ENCODE measurements around the gene TNC.

TNC gene

DNA sequence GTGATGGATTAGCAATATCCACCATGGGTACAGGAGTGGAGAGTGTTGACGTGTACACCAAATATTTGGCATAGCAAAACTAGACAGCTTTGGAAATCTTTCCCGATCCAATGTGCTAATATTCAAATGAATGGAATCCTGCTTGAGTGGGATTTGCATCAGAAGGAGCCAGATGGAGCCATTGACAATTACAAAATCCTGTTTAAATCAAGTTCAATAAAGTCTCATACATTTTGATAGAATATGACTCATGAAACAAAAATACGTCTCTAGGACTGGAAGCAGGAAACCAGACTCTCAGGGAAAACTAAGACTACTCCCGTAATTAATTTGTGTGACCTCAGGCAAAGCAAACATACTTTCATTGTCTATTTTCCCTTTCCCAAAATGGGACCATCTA, 13.0 kb downstream of the TNC start:
- DNase-seq (ENCODE audit: insufficient read length, low spot score) (no peak), FAIRE-seq (no peak)
- TF ChIP-seq, protein P1, sequence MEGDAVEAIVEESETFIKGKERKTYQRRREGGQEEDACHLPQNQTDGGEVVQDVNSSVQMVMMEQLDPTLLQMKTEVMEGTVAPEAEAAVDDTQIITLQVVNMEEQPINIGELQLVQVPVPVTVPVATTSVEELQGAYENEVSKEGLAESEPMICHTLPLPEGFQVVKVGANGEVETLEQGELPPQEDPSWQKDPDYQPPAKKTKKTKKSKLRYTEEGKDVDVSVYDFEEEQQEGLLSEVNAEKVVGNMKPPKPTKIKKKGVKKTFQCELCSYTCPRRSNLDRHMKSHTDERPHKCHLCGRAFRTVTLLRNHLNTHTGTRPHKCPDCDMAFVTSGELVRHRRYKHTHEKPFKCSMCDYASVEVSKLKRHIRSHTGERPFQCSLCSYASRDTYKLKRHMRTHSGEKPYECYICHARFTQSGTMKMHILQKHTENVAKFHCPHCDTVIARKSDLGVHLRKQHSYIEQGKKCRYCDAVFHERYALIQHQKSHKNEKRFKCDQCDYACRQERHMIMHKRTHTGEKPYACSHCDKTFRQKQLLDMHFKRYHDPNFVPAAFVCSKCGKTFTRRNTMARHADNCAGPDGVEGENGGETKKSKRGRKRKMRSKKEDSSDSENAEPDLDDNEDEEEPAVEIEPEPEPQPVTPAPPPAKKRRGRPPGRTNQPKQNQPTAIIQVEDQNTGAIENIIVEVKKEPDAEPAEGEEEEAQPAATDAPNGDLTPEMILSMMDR (IDR thresholded peaks at IDR 0.05; ENCODE audit: insufficient read depth, missing control alignments), result no peak

- TF ChIP-seq, protein P1 (IDR thresholded peaks at IDR 0.05; ENCODE audit: insufficient read depth, missing control alignments), result no peak
- DNase-seq (ENCODE audit: insufficient read length, low spot score), result no peak
- no peak for FAIRE-seq
Observed at GRCh38 chr9:115103746-115104477, 14.0 kb downstream of the TNC start.

- no peak for FAIRE-seq
- DNase-seq (ENCODE audit: insufficient read length, low spot score), result no peak
- TF ChIP-seq, protein P1 (IDR thresholded peaks at IDR 0.05; ENCODE audit: insufficient read depth, missing control alignments), result no peak
Observed at GRCh38 chr9:115099901-115100300, 18.1 kb downstream of the TNC start.

DNA sequence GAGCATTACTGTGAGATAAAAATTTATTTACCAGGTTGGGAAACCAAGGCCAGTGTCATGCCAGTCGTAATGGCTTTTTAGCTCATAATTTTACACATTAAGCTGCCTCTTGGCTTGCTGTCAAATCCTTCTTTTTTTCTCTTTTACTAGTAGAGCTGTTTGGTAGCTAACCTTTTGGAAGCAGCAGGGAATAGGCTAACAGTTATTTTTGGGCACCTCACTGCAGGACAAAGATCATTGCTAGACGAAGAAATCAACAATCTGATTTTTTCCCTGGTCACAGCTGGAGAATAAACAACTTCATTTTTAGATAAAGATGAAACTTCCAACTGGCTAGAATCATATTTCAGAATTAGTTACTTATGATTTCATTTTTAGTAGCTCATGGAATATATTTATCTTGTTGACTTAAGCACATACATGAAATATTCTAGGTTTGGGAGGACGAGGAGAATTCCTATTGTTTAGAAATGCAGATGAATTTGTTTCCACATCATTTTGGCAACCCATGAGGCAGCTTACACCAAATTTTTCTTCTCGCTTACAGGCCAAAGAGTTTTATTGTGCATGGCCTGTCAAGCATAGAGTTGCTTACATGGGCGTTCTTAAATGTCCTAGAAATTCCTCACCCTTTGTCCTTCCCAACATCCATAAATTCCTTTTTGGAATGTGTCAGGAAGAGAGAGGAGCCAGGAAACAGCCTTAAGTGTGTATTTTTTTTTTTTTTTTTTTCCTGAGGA, 19.6 kb downstream of the TNC start:
- DNase-seq (ENCODE audit: insufficient read length, low spot score) (no peak), FAIRE-seq (no peak)
- TF ChIP-seq, protein P1 (IDR thresholded peaks at IDR 0.05; ENCODE audit: insufficient read depth, missing control alignments), result no peak

GRCh38 chr9:115093520-115093919, 24.4 kb downstream of the TNC start:
- DNase-seq (ENCODE audit: insufficient read length, low spot score) (no peak), FAIRE-seq (no peak)
- TF ChIP-seq, protein P1 (IDR thresholded peaks at IDR 0.05; ENCODE audit: insufficient read depth, missing control alignments), result no peak

GRCh38 chr9:115090486-115090885, 27.5 kb downstream of the TNC start:
- no peak for DNase-seq (ENCODE audit: insufficient read length, low spot score)
- FAIRE-seq, result no peak
- TF ChIP-seq, protein P1 (IDR thresholded peaks at IDR 0.05; ENCODE audit: insufficient read depth, missing control alignments), result no peak

DNA sequence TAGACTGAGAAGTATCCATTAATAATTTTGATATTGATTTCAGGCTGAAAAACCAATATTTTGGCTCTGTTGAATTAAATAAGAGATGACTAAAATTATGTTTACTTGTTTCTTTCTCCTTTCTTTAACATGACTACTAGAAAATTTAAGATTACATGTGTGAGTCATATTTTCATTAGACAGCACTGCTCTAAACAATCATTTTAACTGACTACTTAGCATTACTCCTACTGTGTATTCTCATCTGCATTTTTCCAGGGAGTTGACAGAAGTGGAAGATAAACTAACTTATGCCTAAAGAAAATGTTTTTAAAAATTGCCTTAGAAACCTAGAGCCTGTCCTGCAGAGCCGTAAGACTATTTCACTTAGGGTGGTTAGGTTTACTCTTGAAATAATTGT, 29.1 kb downstream of the TNC start:
- FAIRE-seq (no peak), DNase-seq (ENCODE audit: insufficient read length, low spot score) (no peak)
- TF ChIP-seq, protein P1 (IDR thresholded peaks at IDR 0.05; ENCODE audit: insufficient read depth, missing control alignments), result no peak
